Uterus (tissue), 2 donors: ENCODE results near the gene ANKRD36C.
"Not testable (repeated sequence)": the region's sequence is repeated elsewhere in the genome, so short reads cannot be mapped to it uniquely, and the experiment has no call there.

Source experiments
- POLR2A ChIP-seq, 2 donors: fragments of 450-650 bp; IDR thresholded peaks; one replicate each; pipeline ENCODE4 v1.6.1; 2016; ENCODE audit warnings: antibody characterized with exemption in 2 of 2, mild to moderate bottlenecking in 1 of 2, moderate library complexity in 1 of 2
- TF ChIP-seq, protein P1 (sequence below), 4 experiments: fragments of 200-600 bp in 2 of 4; fragments of 450-650 bp in 2 of 4; sonication (generic) in 2 of 4; IDR thresholded peaks; one replicate each; pipeline ENCODE4 v1.5.1; 2016 to 2019; ENCODE audit warnings: antibody characterized with exemption in 4 of 4, mild to moderate bottlenecking in 2 of 4, moderate library complexity in 1 of 4

DNA sequence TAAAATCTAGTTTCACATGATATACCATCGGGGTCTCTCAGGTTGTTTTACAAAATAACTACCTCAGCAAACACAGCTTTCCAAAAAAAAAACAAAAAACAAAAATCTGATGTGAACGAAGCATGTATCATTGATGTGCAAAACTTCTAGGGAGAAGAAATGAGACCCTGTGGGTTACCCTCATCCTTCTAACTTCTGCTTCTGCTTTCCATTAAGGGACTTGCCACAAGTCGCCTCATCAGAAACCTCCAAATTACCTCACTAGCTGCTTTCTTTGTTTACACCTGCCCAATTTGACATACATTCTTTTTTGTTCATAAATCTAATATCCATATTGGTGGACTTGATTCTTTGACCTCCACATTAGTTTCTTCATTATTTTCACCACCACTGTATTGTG lies 60.9 kb downstream of the ANKRD36C start:
- TF ChIP-seq, protein P1, sequence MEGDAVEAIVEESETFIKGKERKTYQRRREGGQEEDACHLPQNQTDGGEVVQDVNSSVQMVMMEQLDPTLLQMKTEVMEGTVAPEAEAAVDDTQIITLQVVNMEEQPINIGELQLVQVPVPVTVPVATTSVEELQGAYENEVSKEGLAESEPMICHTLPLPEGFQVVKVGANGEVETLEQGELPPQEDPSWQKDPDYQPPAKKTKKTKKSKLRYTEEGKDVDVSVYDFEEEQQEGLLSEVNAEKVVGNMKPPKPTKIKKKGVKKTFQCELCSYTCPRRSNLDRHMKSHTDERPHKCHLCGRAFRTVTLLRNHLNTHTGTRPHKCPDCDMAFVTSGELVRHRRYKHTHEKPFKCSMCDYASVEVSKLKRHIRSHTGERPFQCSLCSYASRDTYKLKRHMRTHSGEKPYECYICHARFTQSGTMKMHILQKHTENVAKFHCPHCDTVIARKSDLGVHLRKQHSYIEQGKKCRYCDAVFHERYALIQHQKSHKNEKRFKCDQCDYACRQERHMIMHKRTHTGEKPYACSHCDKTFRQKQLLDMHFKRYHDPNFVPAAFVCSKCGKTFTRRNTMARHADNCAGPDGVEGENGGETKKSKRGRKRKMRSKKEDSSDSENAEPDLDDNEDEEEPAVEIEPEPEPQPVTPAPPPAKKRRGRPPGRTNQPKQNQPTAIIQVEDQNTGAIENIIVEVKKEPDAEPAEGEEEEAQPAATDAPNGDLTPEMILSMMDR (IDR thresholded peaks at IDR 0.05), result not testable (repeated sequence)
- TF ChIP-seq POLR2A (IDR thresholded peaks at IDR 0.05), result not testable (repeated sequence)
